Measurements from ENCODE around the gene GTF2A2. TPM values are rescaled to one million over a fixed set of nuclear protein-coding genes. Genes with fewer than 3 reads are reported as not detected.
A peak's percentile ranks its signal among the peaks of the same experiment; 100 is the strongest.

Gene GTF2A2
- polyA plus RNA-seq, 1 experiment, result 10.8 TPM

GRCh38 chr15:59688423-59688781, 31.1 kb upstream of the GTF2A2 start:
- H3K27me3 ChIP-seq (ENCODE audit: control insufficient read depth, insufficient read depth, low read length), result no peaks in the 10 kb centered on the region
- ChIA-PET POLR2A (interaction anchor here (0.6 kb wide), 1 partner anchor 1969 kb away, joined by 3 read pairs; no protein-coding TSS in a partner anchor), CTCF (interaction anchor here (0.9 to 6.9 kb wide), 3 partner anchors 20 to 638 kb away, joined by 4 to 51 read pairs (median 4); no protein-coding TSS in a partner anchor)
- no peak for DNase-seq (ENCODE audit: low read depth)
- no peak for TF ChIP-seq CTCF (IDR thresholded peaks at IDR 0.05; ENCODE audit: insufficient read depth, low read depth, low read length)
- no peaks in the 10 kb centered on the region for H3K36me3 ChIP-seq (ENCODE audit: control insufficient read depth, insufficient read depth, low read length)
- peak overlapping the region; percentile 100 for H3K4me3 ChIP-seq (ENCODE audit: low read depth, low read length)

- CTCF ChIA-PET, result interaction anchor here (1.8 to 6.9 kb wide), 2 partner anchors 20 to 639 kb away, joined by 4 to 51 read pairs; no protein-coding TSS in a partner anchor
- Histone ChIP-seq H3K36me3 (ENCODE audit: control insufficient read depth, insufficient read depth, low read length) (no peaks in the 10 kb centered on the region), H3K27me3 (ENCODE audit: control insufficient read depth, insufficient read depth, low read length) (no peaks in the 10 kb centered on the region), H3K4me3 (ENCODE audit: low read depth, low read length) (peak overlapping the region; percentile 100)
- DNase-seq (ENCODE audit: low read depth), result no peak
- TF ChIP-seq CTCF (IDR thresholded peaks at IDR 0.05; ENCODE audit: insufficient read depth, low read depth, low read length), result 0 out of 2 replicates have a peak, but pooled peaks have one; percentile 12
- POLR2A ChIA-PET, result no interaction called here
Observed at GRCh38 chr15:59687836-59688235, 30.5 kb upstream of the GTF2A2 start.

- Histone ChIP-seq H3K27me3 (ENCODE audit: control insufficient read depth, insufficient read depth, low read length) (no peaks in the 10 kb centered on the region), H3K4me3 (ENCODE audit: low read depth, low read length) (no peak overlapping the region), H3K36me3 (ENCODE audit: control insufficient read depth, insufficient read depth, low read length) (no peaks in the 10 kb centered on the region; the same call in 1 of the 2 replicates)
- ChIA-PET CTCF (interaction anchor here (1.5 kb wide), 1 partner anchor 20 kb away, joined by 3 read pairs; no protein-coding TSS in a partner anchor), POLR2A (no interaction called here)
- TF ChIP-seq CTCF (IDR thresholded peaks at IDR 0.05; ENCODE audit: insufficient read depth, low read depth, low read length), result no peak
- DNase-seq (ENCODE audit: low read depth), result no peak
Observed at GRCh38 chr15:59686389-59686788, 29.1 kb upstream of the GTF2A2 start.

GRCh38 chr15:59685737-59686297, 28.5 kb upstream of the GTF2A2 start:
- H3K36me3 ChIP-seq (ENCODE audit: control insufficient read depth, insufficient read depth, low read length), result peaks cover 2% of the 10 kb centered on the region
- H3K4me3 ChIP-seq (ENCODE audit: low read depth, low read length), result no peak overlapping the region
- no peak for TF ChIP-seq CTCF (IDR thresholded peaks at IDR 0.05; ENCODE audit: insufficient read depth, low read depth, low read length)
- ChIA-PET CTCF (interaction anchor here (1.3 to 1.5 kb wide), 2 partner anchors 20 to 157 kb away, joined by 3 to 5 read pairs; no protein-coding TSS in a partner anchor), POLR2A (no interaction called here)
- no peaks in the 10 kb centered on the region for H3K27me3 ChIP-seq (ENCODE audit: control insufficient read depth, insufficient read depth, low read length)
- DNase-seq (ENCODE audit: low read depth), result no peak

- POLR2A ChIA-PET, result no interaction called here
- H3K36me3 ChIP-seq (ENCODE audit: control insufficient read depth, insufficient read depth, low read length), result peaks cover 13% of the 10 kb centered on the region
- CTCF ChIA-PET, result interaction anchor here (0.6 to 1.3 kb wide), 4 partner anchors 10 to 1633 kb away, joined by 3 to 4 read pairs (median 4); no protein-coding TSS in a partner anchor
Observed at GRCh38 chr15:59680870-59681269, 23.6 kb upstream of the GTF2A2 start.

More at GRCh38 chr15:59680870-59681269, 23.6 kb upstream of the GTF2A2 start:
- no peak for DNase-seq (ENCODE audit: low read depth)
- Histone ChIP-seq H3K4me3 (ENCODE audit: low read depth, low read length) (no peak overlapping the region), H3K27me3 (ENCODE audit: control insufficient read depth, insufficient read depth, low read length) (no peaks in the 10 kb centered on the region)
- TF ChIP-seq CTCF (IDR thresholded peaks at IDR 0.05; ENCODE audit: insufficient read depth, low read depth, low read length), result no peak

All from BJ (cell line).